AG09309 (cell line): ENCODE measurements around the gene HTRA3.

Source experiments
- DNase-seq: peaks from one replicate; pipeline ENCODE4 v3.0.0-alpha.2; 2010; ENCODE audit warnings: low read depth
- H3K4me3 ChIP-seq: 2 replicates; pipeline ENCODE4 v1.5.1; 2011; ENCODE audit warnings: mild to moderate bottlenecking, low read depth, low read length, moderate library complexity; ENCODE audit not compliant: control insufficient read depth
- TF ChIP-seq, protein P1 (sequence below): IDR thresholded peaks from 2 replicates; pipeline ENCODE4 v1.5.1; 2011; ENCODE audit warnings: mild to moderate bottlenecking, low read depth, low read length, inconsistent platforms; ENCODE audit not compliant: insufficient read depth, control insufficient read depth; ENCODE audit errors: missing control alignments

HTRA3 gene

GRCh38 chr4:8329859-8330761, 60.6 kb downstream of the HTRA3 start:
- no peak for DNase-seq
- TF ChIP-seq, protein P1, sequence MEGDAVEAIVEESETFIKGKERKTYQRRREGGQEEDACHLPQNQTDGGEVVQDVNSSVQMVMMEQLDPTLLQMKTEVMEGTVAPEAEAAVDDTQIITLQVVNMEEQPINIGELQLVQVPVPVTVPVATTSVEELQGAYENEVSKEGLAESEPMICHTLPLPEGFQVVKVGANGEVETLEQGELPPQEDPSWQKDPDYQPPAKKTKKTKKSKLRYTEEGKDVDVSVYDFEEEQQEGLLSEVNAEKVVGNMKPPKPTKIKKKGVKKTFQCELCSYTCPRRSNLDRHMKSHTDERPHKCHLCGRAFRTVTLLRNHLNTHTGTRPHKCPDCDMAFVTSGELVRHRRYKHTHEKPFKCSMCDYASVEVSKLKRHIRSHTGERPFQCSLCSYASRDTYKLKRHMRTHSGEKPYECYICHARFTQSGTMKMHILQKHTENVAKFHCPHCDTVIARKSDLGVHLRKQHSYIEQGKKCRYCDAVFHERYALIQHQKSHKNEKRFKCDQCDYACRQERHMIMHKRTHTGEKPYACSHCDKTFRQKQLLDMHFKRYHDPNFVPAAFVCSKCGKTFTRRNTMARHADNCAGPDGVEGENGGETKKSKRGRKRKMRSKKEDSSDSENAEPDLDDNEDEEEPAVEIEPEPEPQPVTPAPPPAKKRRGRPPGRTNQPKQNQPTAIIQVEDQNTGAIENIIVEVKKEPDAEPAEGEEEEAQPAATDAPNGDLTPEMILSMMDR, result no peak
- no peak overlapping the region for H3K4me3 ChIP-seq

DNA sequence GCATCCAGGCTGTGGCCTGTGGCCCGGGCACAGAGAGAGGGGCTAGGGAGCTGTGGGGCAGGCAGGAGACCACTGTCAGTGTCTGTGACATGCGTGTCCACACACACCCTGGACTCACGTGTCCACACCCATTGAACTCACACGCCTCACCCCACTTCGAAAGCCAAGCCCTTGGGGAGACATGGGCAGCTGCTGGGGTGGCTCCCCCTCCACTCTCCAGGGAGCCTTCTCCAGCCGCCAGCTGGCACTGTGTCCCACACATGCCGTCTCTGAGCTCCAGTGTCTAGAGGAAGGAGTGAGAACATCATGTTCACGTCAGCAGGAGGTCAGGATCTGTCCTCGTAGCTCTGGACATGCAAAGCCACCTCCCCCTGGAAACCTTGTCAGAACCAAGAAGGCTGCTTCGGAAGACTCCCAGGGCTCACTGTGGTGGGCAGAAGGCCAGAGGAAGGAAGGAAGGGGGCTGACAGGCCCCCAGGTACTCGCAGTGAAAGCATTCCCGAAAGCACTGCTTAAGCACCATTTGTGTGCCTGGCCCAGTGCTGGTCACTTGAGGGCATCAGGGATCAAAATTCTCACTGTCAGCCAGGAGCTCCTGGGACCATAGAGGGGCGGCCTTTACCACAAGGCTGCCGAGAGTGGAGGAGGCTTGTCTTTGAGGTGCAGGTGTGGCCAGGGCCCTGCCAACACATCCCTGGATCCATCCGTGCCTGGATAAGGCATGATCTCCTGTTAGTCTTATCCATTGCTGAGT, 61.4 kb downstream of the HTRA3 start:
- DNase-seq, result no peak

DNA sequence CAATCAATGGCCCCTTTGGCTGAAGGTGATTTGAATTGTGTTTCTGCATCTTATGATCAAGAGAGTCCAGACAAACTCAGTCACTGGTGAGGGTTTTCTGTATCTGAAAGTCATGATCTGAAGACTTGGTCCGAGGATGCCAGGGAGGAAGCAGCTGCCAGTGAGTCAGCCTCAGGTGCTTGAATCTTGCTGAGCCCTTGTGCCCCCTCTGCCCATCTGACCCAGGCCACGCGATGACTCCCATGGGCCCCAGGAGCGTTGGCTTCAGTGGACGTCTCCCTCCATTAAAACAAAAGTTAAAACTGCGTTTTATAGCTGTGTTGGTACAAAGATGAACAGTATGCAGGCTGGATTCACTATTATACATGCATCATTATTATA, 62.0 kb downstream of the HTRA3 start:
- TF ChIP-seq, protein P1, result no peak
- H3K4me3 ChIP-seq, result no peak overlapping the region
- no peak for DNase-seq

More for the DNA sequence above, 61.4 kb downstream of the HTRA3 start:
- TF ChIP-seq, protein P1, result no peak
- no peak overlapping the region for H3K4me3 ChIP-seq

DNA sequence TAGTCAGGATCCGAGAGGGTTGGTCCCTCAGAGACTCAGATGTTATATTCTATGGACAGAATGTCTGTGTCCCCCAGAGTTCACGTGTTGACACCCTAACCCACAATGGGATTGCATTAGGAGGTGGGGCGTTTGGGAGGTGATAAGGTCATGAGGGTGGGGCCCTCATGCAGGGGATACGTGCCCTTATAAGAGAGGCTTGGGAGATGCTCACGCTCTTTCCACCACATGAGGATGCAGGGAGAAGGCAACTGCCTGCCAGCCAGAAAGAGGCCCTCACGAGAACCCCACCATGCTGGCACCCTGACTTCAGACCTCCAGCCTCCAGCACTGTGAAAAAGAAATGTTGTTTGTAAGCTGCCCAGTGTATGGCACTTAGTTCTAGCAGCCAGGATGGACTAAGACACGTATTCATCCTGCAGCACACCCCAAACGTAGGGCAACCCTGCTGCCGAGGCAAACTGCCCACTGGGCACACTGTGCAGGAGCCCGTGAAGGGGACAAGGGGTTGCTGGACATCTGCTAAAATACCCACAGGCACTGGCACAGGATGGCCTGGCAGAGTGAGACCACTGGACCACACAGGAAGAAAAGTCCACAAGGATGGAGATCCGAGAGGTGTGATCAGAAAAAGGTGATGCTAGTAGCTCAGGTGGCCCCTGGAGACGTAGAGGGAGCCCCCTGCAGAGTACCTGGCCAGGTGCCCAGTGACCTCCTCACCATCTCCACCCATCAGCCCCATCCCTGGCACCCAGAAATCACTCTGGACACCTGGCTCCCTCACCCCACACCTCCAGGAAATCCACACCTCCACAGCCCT, 62.7 kb downstream of the HTRA3 start:
- TF ChIP-seq, protein P1, result no peak
- no peak overlapping the region for H3K4me3 ChIP-seq
- DNase-seq, result no peak

DNA sequence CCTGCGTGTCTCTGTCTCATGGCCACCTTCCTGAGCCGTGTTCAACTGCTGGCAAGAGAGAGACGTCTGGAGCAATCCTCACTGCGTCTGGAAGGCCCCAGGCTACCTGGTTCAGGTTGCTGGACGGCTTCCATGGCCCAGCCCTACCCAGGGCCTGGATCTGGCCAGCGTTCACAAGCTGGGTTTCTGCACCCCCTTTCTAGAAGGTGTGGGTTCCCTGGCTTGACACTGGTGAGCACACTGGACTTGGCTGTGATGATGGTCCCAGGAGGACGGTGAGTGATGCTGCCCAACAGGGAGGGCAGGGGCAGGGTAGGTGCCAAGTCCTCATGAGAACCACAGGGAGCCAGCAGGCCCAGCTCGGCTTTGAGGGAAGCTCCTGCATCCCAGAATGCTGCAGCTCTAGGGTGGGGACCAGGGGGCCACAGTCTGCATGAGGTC, 63.4 kb downstream of the HTRA3 start:
- TF ChIP-seq, protein P1, result no peak
- no peak overlapping the region for H3K4me3 ChIP-seq
- DNase-seq, result no peak
